ENCODE results near the gene LTK. TPM values are rescaled to one million over a fixed set of nuclear protein-coding genes. Genes with fewer than 3 reads are reported as not detected.
A peak's percentile ranks its signal among the peaks of the same experiment; 100 is the strongest.

LTK gene
- total and polyA plus RNA-seq, 2 of the 8 experiments (the other 6 are each of a cell fraction or from before 2014, with no cell fraction given): 0.05 to 0.19 TPM

DNA sequence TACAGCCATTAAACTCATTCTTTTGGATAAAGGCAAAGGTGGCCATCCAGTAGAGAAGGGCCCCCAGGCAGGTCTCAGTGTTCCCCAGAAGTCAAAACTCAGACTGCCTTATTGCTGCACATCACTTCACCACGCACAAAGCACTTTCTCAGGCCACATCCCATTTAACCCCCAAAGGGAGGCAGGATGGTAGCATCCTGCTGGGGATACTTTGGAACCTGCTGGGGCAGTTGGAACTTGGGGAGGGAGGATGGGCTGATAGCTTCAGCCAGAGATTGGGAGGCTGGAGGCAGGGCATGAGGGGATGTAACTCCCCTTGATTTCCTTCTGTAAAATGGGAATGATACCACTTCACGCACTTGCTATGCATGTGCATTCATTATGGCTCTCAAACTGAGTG is 15.0 kb downstream of the LTK start:
- H2BK120ac ChIP-seq (replicated peaks; ENCODE audit: low read depth, low read length): no peak overlapping the region
- no peak overlapping the region for H3K23ac ChIP-seq (ENCODE audit: insufficient read length)
- no peak overlapping the region for H4K5ac ChIP-seq (ENCODE audit: insufficient read length, low read depth, low read length)
- H3K36me3 ChIP-seq (ENCODE audit: control insufficient read depth in 2 of 4, insufficient read depth in 4 of 4, low read length in 3 of 4): peaks cover 0 to 5% (median 0%) of the 10 kb centered on the region in 4 experiments; a peak in 1 of 8 replicates
- no peak overlapping the region for H4K8ac ChIP-seq (ENCODE audit: extremely low read depth, insufficient read depth, low read length)
- H2AK5ac ChIP-seq (ENCODE audit: low read depth, low read length): no peak overlapping the region
- no peaks in the 10 kb centered on the region for H3K79me2 ChIP-seq (ENCODE audit: control insufficient read depth in 1 of 2, insufficient read depth in 2 of 2, low read length in 2 of 2)
- H3K27ac ChIP-seq (ENCODE audit: low read depth, low read length): no peak overlapping the region
- TF ChIP-seq GTF2F1 (IDR thresholded peaks at IDR 0.05; ENCODE audit: borderline replicate concordance, low read depth, low read length) (no peak), EZH2 (IDR thresholded peaks at IDR 0.05; ENCODE audit: low read depth, low read length, severe bottlenecking) (peak; percentile 25), PHF8 (conservative IDR thresholded peaks at IDR 0.05; ENCODE audit: low read depth, low read length) (no peak), JUND (IDR thresholded peaks at IDR 0.05; ENCODE audit: low read length) (no peak)
- no peak overlapping the region for H3K4ac ChIP-seq (replicated peaks; ENCODE audit: insufficient read length, low read depth, low read length)
- no peaks in the 10 kb centered on the region; a peak in 1 of 4 replicates for H3K9me3 ChIP-seq (ENCODE audit: insufficient read depth in 2 of 2, low read depth in 1 of 2, low read length in 1 of 2)
- peaks cover 25% of the 10 kb centered on the region; the same call in 1 of the 2 replicates for H3K23me2 ChIP-seq (ENCODE audit: low read depth, low read length)
- no peak overlapping the region for H3K18ac ChIP-seq (ENCODE audit: extremely low read depth, low read length)
- H2BK15ac ChIP-seq (ENCODE audit: low read length): no peak overlapping the region
- H2BK5ac ChIP-seq (ENCODE audit: low read depth, low read length): no peak overlapping the region
- ChIA-PET CTCF (ENCODE audit: partially characterized antibody) (interaction anchor here (0.9 to 1.2 kb wide), 2 partner anchors 12 to 29 kb away, joined by 3 read pairs; no protein-coding TSS in a partner anchor), POLR2A (ENCODE audit: partially characterized antibody) (no interaction called here)
- H4K20me1 ChIP-seq (replicated peaks in 1 of 2; ENCODE audit: control insufficient read depth in 1 of 2, insufficient read depth in 2 of 2, low read length in 2 of 2): peaks cover 3 to 12% of the 10 kb centered on the region in 2 experiments
- H3K4me3 ChIP-seq (ENCODE audit: extremely low read depth in 1 of 4, insufficient read depth in 2 of 4, low read depth in 3 of 4, low read length in 4 of 4): no peak overlapping the region
- no peak overlapping the region for H3K4me2 ChIP-seq (ENCODE audit: insufficient read depth in 1 of 2, low read depth in 2 of 2, low read length in 2 of 2)
- H2BK12ac ChIP-seq (ENCODE audit: low read depth, low read length): no peak overlapping the region
- peaks cover 0 to 32% (median 20%) of the 10 kb centered on the region in 4 experiments; a peak in 6 of 7 replicates for H3K4me1 ChIP-seq (replicated peaks in 1 of 4; ENCODE audit: control insufficient read depth in 3 of 4, insufficient read depth in 4 of 4, low read length in 3 of 4)
- peaks cover 88 to 100% (median 100%) of the 10 kb centered on the region in 4 experiments for H3K27me3 ChIP-seq (replicated peaks in 1 of 4; ENCODE audit: control insufficient read depth in 3 of 4, extremely low read depth in 1 of 4, insufficient read depth in 3 of 4, low read length in 3 of 4)
- H4K91ac ChIP-seq (replicated peaks; ENCODE audit: insufficient read length, low read length): no peak overlapping the region
- no peaks in the 10 kb centered on the region for H3K79me1 ChIP-seq (ENCODE audit: low read depth, low read length)
- H3K9ac ChIP-seq (replicated peaks in 1 of 4; ENCODE audit: extremely low read depth in 1 of 4, low read depth in 3 of 4, low read length in 3 of 4): no peak overlapping the region
- no peak overlapping the region for H3K14ac ChIP-seq (ENCODE audit: insufficient read length)
- H2BK20ac ChIP-seq (ENCODE audit: low read length): no peak overlapping the region
- no peak overlapping the region for H2AFZ ChIP-seq (ENCODE audit: low read length)
- H3K56ac ChIP-seq (replicated peaks; ENCODE audit: insufficient read length, low read depth, low read length): no peak overlapping the region
- WGBS, 2 experiments (ENCODE audit: extremely low coverage in 1 of 2, insufficient coverage in 1 of 2, insufficient read length in 1 of 2, insufficient replicate concordance in 2 of 2, low coverage in 1 of 2, low lambda C conversion rate in 2 of 2, missing lambda C conversion rate in 1 of 2): 59% methylated on average over 2 of the region's 2 CpGs; no CpG with 5 or more reads in 1 of the 2 experiments
- FAIRE-seq (no peak), DNase-seq (ENCODE audit: low read depth in 1 of 2, low spot score in 2 of 2) (no peak)

Measured in H1 (cell line).